ENCODE data around the gene PAF1. TPM values are rescaled to one million over a fixed set of nuclear protein-coding genes. Genes with fewer than 3 reads are reported as not detected.

Gene PAF1
- total and polyA plus RNA-seq, 2 of the 13 experiments (the other 11 are each of a cell fraction or from before 2014, with no cell fraction given) = 30.2 to 31.1 TPM

DNA sequence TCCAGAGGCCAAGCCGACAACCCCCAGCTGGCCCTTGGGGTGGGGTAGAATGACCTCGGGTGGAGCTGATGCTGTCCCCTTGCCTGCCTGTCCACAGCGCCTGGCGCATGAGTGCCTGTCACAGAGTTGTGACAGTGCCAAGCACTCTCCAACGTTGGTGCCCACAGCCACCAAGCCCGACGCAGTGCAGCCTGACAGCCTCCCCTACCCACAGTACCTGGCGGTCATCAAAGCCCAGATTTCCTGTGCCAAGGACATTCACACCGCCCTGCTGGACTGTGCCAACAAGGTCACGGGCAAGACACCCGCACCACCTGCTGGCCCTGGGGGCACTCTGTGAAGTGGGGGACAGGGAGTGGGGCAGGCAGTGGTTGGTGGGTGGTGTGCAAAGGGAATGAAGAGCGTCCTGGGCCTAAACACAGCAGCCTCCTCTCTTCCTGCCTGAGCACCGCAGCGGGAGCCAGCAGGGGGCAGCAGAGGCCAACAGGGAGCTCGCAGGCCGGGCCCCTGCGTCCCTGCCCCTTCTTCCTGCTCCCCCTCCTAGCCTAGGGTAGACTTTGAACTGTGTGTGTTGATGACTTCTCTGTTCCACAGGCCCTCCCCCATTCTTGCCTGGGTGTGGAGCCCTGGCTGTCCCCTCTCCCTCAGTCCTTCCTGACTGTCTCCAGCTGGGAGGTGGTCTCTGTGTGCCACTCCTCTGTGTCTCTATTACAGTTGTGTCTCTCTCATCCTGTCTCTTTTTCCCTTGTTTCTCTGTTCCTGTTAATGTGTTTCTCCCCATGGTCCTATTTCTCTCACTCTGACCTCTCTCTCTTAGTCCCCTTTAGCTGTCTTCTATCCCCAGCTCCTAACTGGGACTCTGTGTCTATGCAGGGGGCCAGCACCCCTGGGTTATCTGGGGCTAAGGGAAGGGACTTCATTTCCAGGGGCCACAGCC lies 6.7 kb upstream of the PAF1 start (continued):
- TF ChIP-seq, protein P1, sequence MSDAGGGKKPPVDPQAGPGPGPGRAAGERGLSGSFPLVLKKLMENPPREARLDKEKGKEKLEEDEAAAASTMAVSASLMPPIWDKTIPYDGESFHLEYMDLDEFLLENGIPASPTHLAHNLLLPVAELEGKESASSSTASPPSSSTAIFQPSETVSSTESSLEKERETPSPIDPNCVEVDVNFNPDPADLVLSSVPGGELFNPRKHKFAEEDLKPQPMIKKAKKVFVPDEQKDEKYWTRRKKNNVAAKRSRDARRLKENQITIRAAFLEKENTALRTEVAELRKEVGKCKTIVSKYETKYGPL (CRISPR knock-in tag; IDR thresholded peaks at IDR 0.05) = no peak
- no peak for TF ChIP-seq ZNF891 (CRISPR knock-in tag; IDR thresholded peaks at IDR 0.05)
- TF ChIP-seq ZNF766 (CRISPR knock-in tag; IDR thresholded peaks at IDR 0.05; ENCODE audit: borderline replicate concordance) = no peak; the same call in 1 of the 2 replicates
- TF ChIP-seq ZNF7 (CRISPR knock-in tag; IDR thresholded peaks at IDR 0.05) = peak; percentile 74; the same call in 1 of the 2 replicates
- no peak for TF ChIP-seq CBX2 (IDR thresholded peaks at IDR 0.05; ENCODE audit: low read depth, low read length)
- TF ChIP-seq CBX2 (CRISPR knock-in tag; IDR thresholded peaks at IDR 0.05; ENCODE audit: low read depth) = no peak
- peak; percentile 92 for TF ChIP-seq ZNF350 (CRISPR knock-in tag; IDR thresholded peaks at IDR 0.05; ENCODE audit: borderline replicate concordance, low read depth)
- no peak for TF ChIP-seq HNRNPUL1 (IDR thresholded peaks at IDR 0.05; ENCODE audit: low read depth, low read length)
- peak; percentile 96 for TF ChIP-seq PHF5A (CRISPR knock-in tag; IDR thresholded peaks at IDR 0.05; ENCODE audit: low read depth, unreplicated experiment)
- TF ChIP-seq SRSF9 (IDR thresholded peaks at IDR 0.05; ENCODE audit: borderline replicate concordance, insufficient read depth, low read depth, low read length, poor library complexity, severe bottlenecking) = no peak
- TF ChIP-seq, protein P2, sequence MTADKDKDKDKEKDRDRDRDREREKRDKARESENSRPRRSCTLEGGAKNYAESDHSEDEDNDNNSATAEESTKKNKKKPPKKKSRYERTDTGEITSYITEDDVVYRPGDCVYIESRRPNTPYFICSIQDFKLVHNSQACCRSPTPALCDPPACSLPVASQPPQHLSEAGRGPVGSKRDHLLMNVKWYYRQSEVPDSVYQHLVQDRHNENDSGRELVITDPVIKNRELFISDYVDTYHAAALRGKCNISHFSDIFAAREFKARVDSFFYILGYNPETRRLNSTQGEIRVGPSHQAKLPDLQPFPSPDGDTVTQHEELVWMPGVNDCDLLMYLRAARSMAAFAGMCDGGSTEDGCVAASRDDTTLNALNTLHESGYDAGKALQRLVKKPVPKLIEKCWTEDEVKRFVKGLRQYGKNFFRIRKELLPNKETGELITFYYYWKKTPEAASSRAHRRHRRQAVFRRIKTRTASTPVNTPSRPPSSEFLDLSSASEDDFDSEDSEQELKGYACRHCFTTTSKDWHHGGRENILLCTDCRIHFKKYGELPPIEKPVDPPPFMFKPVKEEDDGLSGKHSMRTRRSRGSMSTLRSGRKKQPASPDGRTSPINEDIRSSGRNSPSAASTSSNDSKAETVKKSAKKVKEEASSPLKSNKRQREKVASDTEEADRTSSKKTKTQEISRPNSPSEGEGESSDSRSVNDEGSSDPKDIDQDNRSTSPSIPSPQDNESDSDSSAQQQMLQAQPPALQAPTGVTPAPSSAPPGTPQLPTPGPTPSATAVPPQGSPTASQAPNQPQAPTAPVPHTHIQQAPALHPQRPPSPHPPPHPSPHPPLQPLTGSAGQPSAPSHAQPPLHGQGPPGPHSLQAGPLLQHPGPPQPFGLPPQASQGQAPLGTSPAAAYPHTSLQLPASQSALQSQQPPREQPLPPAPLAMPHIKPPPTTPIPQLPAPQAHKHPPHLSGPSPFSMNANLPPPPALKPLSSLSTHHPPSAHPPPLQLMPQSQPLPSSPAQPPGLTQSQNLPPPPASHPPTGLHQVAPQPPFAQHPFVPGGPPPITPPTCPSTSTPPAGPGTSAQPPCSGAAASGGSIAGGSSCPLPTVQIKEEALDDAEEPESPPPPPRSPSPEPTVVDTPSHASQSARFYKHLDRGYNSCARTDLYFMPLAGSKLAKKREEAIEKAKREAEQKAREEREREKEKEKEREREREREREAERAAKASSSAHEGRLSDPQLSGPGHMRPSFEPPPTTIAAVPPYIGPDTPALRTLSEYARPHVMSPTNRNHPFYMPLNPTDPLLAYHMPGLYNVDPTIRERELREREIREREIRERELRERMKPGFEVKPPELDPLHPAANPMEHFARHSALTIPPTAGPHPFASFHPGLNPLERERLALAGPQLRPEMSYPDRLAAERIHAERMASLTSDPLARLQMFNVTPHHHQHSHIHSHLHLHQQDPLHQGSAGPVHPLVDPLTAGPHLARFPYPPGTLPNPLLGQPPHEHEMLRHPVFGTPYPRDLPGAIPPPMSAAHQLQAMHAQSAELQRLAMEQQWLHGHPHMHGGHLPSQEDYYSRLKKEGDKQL (CRISPR knock-in tag; IDR thresholded peaks at IDR 0.05; ENCODE audit: low read depth) = no peak
- TF ChIP-seq, protein P3, sequence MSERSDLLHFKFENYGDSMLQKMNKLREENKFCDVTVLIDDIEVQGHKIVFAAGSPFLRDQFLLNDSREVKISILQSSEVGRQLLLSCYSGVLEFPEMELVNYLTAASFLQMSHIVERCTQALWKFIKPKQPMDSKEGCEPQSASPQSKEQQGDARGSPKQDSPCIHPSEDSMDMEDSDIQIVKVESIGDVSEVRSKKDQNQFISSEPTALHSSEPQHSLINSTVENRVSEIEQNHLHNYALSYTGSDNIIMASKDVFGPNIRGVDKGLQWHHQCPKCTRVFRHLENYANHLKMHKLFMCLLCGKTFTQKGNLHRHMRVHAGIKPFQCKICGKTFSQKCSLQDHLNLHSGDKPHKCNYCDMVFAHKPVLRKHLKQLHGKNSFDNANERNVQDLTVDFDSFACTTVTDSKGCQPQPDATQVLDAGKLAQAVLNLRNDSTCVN (CRISPR knock-in tag; IDR thresholded peaks at IDR 0.05; ENCODE audit: borderline replicate concordance) = peak; percentile 72
- no peak for TF ChIP-seq CREB1 (IDR thresholded peaks at IDR 0.05)
- TF ChIP-seq CREB1 (CRISPR knock-in tag; IDR thresholded peaks at IDR 0.05) = 0 out of 2 replicates have a peak, but pooled peaks have one; percentile 69
- peak; percentile 61; the same call in 1 of the 2 replicates for TF ChIP-seq BCL6 (CRISPR knock-in tag; IDR thresholded peaks at IDR 0.05)
- peak; percentile 82; the same call in 1 of the 2 replicates for TF ChIP-seq ZFP36L1 (CRISPR knock-in tag; IDR thresholded peaks at IDR 0.05)
- 0 out of 2 replicates have a peak, but pooled peaks have one; percentile 69 for TF ChIP-seq SMAD3 (CRISPR knock-in tag; IDR thresholded peaks at IDR 0.05)
- TF ChIP-seq, protein P4, sequence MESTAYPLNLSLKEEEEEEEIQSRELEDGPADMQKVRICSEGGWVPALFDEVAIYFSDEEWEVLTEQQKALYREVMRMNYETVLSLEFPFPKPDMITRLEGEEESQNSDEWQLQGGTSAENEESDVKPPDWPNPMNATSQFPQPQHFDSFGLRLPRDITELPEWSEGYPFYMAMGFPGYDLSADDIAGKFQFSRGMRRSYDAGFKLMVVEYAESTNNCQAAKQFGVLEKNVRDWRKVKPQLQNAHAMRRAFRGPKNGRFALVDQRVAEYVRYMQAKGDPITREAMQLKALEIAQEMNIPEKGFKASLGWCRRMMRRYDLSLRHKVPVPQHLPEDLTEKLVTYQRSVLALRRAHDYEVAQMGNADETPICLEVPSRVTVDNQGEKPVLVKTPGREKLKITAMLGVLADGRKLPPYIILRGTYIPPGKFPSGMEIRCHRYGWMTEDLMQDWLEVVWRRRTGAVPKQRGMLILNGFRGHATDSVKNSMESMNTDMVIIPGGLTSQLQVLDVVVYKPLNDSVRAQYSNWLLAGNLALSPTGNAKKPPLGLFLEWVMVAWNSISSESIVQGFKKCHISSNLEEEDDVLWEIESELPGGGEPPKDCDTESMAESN (CRISPR knock-in tag; conservative IDR thresholded peaks at IDR 0.05) = no peak
- no peak for TF ChIP-seq ZNF672 (CRISPR knock-in tag; IDR thresholded peaks at IDR 0.05)

All from HepG2 (cell line).